GM18511 (cell line): ENCODE measurements around the gene APCDD1.
"Not testable (repeated sequence)": the region's sequence is repeated elsewhere in the genome, so short reads cannot be mapped to it uniquely, and the experiment has no call there.

Experiments used
- ATAC-seq: cut with Tn5 transposase; IDR thresholded peaks from one replicate; pipeline ENCODE4 v1.9.1; 2021; ENCODE audit warnings: mild to moderate bottlenecking, moderate library complexity; ENCODE audit not compliant: unreplicated experiment

APCDD1 gene

DNA sequence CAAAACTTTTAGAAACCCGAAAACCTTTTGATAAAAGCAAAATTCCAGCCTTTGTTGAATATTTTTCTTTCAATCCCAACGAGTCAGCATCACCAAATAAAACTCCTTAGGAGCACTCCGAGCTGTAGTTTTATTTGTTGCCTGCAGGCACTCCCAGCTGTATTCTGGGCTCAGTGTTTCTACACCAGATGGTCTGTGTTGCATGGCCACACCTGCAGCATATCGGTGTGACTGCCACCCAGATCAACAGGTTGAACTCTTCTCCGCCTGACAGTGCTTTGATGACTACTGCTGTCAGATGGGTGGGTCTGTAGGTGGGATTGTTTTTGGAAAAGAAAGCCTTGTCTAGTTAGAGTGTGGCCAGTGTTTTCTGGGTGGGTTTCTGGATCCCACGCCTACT is 32.7 kb downstream of the APCDD1 start:
- no peak for ATAC-seq

DNA sequence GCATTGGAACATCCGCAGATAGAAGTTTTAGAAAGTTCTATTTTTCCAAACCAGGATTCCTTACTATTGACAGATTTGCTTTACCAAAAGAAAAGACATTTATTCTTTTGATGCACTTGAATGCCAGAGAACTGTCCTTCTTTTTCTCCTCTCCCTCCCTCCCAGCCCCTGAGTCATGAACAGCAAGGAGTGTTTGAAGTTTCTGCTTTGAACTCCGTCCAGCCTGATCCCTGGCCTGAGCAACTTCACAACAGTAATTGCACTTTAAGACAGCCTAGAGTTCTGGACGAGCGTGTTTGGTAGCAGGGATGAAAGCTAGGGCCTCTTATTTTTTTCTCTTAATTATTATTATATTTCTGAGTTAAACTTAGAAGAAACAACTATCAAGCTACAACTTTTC is 33.6 kb downstream of the APCDD1 start:
- ATAC-seq: no peak

DNA sequence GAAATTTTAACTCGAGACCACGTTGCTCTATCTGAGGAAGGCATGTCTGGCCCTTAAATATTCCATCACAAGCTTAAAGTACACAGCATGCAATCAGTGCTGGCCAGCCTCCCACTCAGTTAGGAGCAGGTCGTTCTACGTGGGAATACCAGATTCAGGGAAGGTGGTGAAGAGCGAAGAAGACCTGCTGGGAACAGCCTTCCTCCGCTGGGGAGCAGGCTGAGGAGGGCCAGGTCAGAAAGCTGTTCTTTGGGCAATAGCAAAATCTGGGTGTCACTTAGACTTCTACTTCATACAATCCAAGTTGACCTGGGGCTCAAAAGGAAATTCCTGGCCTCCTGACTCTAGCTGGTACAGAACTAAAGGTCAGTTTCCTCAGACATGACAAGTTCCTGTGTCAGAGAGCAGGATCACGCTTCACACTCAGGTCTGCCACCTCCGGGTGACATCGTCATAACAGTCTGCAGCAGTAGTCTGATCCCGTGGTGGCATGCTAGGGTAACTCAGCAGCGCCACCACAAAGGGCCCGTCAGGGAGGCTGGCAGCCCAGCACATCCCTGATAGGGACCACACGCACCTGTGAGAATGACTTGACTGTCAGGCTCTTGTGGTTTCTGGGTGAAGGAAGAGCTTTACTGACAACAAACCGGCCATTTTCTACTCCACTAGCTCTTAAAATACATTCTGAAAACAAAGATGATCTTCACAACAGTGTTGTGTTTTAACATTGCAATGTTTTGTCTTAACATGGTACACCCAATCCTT is 36.1 kb downstream of the APCDD1 start:
- peak; percentile 100 for ATAC-seq

DNA sequence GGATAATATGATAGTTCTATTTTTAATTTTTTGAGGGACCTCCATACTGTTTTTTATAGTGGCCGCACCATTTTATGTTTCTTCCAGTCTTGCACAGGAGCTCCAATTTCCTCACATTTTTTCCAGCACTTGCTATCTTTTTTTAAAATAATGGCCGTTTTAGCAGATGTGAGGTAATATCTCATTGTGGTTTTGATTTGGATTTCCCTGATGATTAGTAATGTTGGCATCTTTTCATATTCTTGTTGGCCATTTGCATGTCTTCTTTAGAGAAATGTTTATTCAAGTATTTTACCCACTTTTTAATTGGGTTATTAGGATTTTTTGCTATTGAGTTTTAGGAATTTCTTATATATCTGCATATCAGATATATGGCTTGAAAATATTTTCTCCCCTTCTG is 41.5 kb downstream of the APCDD1 start:
- ATAC-seq: no peak

DNA sequence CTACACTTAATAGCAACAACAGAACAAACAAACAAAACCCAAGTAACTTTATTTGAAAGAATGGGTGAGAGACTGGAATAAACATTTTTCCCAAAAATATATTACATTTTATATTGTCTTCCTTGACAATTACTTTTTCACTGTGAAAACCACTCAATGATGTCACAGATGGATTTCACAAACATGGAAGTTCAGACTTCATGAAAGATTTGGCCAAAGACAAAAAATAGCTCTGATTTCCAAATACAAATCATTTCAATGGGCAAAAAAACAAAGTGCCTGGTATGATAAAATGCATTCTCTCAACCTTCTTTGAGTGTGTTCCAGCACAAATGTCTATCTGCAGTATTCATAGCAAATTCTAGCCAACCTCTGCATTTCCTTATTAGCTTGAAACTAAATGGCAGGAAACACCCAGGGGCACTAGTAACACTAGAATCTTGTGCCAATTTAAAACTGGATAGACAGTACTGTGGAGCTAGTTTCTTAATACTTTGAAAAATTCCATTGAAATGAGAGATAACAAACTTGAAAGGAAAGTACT is 42.8 kb downstream of the APCDD1 start:
- ATAC-seq: no peak

DNA sequence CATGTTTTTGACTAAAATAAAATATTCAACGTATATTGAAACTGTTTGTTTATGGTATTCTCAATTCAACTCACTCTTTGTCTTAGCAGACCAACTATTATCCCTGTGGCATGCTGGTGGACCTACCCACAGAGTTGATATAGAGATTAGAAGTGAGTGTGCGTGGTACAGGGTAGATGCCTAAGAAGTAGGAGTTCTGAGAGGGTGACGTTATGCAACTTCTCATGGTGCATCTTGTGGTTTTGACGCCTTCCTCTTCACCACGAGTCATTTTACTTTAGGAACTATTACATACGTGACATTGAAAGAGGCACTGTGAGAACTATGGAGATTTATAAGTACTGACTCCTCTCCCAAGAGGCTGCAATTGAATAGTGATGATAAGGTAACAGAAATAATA is 44.8 kb downstream of the APCDD1 start:
- no peak for ATAC-seq

DNA sequence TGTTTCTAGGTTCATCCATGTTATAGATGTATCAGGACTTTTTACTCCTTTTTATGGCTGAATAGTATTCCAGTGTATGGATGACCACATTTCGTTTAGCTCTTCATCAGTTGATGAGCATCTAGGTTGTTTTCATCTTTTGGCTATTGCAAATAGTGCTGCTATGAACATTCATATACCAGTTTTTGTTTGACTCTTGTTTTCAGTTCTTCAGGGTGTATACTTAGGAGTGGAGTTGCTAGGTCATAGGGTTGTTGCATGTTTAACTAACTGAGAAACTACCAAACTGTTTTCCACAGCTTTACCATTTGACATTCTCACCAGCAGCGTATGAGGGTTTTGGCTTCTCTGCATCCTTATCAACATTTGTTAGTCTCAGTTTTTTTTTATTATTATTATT is 45.6 kb downstream of the APCDD1 start:
- no peak for ATAC-seq

DNA sequence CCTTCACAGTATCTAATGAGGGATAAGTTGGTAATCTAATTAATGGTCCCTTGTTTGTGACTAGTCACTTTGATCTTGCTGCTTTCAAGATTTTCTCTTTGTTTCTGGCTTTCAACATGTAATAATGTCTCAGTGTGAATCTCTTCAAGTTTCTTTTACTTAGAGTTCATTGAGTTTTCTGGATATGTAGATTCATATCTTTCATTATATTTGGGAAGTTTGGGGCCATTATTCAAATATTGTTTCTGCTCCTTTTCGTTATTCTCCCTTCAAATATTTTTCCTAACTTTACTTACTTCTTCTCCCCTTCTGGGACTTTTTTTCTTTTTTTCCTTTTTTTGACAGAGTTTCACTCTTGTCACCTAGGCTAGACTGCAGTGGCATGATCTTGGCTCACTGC is 50.3 kb downstream of the APCDD1 start:
- no peak for ATAC-seq

DNA sequence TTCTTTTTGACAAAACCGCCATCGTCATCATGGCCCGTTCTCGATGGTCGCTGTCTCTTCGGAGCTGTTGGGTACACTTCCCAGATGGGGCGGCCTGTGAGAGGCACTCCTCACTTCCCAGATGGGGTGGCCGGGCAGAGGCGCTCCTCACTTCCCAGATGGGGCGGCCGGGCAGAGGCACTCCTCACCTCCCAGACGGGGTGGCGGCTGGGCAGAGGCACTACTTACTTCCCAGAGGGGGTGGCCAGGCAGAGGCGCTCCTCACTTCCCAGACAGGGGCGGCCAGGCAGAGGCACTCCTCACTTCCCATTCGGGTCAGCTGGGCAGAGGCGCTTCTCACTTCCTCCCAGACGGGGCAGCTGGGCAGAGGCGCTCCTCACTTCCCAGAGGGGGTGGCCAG is 51.5 kb downstream of the APCDD1 start:
- ATAC-seq: not testable (repeated sequence)

DNA sequence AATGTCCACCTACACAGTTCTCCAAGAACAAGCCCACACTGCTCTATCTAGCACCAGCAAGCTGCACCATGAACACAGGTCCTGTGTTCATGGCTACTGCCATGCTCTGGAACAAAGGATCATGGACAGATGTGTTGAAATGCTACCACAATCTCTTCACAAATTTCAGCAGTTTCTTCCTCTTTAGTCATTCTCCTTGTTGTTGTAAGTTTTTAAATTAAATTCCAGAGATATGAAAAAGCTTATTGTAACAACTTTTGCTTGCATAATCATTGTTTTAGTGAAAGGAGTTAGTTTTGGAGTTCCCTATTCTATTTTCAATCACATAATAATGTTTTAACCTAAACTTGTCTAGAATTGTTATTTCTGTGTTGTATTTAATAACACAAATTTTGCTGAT is 54.2 kb downstream of the APCDD1 start:
- ATAC-seq: no peak

DNA sequence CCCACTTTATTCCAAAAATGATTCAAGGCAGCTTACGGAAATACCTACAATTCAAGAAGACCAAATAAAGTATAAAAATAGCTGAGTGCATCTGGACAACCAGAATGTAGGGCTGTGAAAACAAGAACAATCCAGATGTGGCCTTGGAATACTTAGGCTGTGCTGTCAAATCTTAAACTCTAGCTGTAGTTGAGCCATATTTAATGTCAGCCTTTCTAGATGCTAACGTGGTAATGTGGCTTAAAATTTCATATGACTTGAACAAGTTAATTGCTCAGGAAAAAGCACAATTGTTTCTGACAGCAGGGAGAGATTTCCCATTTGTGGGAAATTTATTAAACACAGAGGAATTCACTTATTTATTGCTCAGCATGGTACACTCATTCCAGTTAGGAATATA is 56.8 kb downstream of the APCDD1 start:
- no peak for ATAC-seq

DNA sequence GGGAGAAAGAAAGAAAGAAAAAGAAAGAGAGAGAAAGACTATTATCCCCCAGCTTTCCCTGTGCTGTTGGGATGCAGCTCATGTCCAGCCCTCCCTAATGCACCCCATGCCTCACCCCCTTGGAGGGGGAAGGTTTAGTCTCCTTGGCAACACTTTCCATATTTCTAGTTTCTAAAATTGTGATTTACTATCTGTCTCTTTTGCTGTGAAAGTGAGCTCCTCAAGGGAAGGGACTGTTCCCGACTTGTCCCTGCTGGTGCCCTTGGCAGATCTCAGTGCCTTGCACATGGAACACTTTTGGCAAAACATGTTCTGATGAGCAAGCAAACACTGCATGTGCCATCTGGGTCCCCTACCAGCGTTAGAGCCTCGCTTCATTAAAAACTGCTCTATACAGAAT is 59.6 kb downstream of the APCDD1 start:
- ATAC-seq: no peak

DNA sequence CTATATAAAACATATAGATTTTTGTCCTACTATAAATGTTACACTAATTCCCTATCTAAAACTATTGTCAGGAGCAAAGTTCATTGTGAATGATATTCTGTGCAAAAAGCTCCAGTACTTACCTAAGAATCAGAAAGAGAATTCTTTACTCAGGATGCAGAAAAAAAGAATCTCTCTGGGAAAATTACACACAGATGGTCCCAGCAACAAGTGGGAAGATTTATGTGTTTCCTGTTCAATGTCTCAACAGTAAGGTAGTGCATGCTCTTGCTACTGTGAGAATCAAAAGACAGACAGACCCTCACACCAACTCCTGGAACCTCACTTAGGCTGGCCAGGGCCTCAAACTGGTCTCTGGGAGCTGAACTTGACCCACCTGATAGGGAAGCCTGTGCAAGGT is 60.2 kb downstream of the APCDD1 start:
- ATAC-seq: no peak

DNA sequence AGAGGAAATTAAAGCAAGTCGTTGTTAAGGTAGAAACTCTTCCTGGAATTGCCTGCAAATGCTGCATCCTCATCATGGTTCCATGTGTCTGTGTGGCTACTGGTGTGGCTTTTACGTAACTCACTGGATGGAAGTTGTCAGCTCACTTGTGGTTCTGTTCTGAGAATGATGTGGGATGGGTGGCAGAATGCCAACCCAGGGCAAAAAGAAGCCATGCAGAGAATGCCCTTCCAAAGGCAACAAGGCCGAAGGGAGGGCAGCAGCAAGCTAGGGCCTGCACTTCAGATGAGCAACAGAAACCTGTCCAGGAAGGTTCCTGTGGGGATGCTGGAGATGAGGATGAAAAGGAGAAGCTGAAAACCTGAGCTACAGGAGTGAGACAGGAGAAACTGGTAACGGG is 61.0 kb downstream of the APCDD1 start:
- no peak for ATAC-seq

DNA sequence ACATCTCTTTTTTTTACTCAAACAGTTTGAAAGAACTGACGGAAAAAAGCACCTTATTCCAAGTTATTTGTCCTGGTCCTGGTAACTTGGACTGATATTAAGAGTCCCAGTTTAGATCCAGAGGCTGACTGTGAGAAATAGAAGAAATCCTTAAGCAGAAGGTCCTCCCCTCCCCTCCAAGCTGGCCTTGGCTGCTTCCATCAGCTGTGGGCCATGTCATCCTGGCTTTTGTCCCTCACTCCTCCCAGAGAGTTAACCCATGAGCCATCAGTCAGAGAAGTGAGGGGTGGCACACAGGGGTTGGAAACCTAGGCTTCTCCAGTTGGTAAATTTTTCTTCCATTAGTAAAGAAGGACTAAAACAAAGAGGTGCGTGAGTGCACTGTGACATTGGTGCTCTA is 61.6 kb downstream of the APCDD1 start:
- no peak for ATAC-seq

DNA sequence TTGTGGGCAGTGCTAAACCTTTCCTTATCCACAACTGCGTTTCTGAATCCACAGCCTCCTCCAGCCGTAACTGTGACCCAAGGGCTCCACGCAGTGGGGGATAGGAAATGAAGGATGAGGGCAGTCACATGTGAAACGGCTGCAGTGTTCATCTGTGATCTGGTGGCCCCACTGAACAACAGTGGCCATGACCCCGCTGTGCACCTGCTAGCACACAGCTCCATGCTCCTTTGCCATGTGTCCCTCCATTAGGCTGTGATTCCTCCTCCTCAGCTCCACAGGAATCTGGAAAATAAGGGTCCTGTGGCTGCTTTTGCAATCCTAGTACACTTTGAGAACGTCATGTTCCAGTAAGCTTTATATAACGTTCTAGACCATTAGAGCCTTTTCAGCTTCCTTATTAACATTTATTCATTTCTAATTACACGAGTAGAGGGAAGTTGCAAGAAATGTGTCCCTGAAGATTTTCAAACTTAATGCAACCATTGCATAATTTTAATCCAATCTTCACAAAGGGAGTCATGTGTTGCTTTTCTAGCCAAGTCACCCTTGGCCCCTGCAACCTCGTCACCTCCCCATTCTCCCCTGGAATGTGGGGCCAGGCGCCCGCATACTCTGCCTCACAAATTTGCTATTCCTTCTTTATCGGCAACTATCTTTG is 64.3 kb downstream of the APCDD1 start:
- ATAC-seq: no peak

DNA sequence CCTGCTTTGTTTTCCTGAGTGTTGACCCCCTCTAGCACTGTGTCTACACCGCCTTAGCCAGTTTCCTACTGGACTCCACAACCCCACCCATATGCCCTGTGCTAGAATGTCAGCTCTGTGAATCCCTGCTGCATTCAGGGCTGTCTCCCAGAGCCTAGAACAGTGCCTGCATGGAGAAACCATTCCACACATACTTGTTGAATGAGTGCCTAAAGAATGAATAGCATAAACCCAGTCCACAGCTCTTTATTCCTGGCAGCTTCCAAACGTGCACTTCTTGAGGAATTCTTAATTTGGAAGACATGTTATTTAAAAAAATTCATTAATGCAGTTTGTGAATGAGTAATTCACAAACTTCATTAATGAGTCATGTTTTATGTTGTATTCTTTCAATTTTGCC is 64.9 kb downstream of the APCDD1 start:
- ATAC-seq: no peak

DNA sequence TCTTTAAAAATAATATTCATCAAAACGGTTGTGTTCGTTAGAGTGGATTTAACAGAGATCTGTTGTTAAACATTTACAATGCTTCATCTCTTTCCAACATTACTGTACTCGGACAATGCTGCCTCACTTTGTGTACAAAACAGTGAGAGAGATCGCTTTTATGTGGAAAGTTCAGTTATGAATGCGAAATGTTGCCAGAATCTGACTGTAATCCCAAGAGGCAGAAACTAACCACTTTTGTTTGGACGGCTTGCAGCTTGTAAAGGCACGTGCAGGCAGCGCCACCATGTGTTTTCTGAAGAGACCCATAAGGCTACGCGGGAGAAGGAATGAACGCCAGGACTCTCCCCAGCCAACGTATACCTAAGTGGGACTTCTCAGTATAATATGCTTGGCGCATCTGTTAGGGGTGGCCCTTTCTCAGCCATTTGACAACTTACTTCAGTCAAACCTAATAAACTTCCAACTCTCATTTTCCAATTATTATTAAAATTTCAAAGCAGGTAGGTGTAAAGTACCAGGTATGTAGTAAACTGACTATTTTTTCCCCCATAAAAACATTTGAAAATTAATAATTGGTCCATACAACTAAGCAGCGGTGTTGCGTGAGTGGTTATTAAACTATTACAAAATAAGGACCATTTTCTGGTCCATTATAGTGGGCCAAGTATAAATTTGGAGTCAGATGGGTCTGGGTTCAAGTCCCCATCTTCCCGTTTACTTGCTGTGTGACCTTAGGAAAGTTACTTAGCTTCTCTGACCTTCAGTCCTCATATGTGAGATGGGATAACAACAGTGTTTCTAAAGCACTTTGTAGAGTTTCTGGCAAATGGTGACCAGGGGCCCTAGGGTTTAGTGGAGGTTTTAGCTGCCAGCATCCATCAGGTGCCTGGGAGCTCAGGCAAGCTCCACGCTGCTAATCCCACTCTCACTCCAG is 65.8 kb downstream of the APCDD1 start:
- ATAC-seq: peak; percentile 75

DNA sequence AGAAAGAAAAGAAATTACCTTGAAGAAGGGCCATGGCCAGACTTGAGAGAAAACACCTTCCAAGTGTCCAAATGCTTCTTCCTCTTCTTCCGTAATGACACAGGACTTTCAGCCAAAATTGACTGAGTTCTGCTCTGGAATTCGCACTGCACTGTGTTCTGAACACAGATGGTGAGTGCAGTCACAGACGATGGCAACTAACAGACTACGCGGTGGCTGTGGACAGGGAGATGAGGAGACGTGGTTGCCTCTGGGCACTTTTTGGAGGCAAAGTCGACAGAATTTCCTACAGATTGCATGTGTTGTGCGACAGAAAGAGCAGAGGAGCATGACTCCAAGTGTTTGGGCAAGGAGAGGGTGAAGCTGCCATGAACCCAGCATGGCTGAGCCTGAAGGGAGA is 67.1 kb downstream of the APCDD1 start:
- no peak for ATAC-seq

DNA sequence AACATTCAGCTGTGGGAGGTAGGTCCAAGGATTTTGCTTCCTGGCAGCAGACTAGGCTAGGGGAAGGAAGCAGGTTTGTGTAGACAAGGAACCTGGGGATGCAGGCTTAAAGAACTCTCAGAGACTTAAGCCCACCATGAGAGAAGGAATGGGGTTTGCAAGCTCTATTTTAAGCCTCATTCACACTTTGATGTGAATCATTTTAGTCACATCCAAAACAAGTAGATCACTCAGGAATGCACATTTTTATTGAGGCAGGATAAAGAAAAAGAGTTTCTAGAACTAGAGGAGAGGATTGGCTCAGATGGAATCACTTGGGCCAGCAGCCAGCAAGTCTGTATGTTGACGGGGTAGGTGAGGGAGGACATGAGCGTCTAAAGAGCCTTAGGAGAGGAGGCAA is 68.1 kb downstream of the APCDD1 start:
- no peak for ATAC-seq

DNA sequence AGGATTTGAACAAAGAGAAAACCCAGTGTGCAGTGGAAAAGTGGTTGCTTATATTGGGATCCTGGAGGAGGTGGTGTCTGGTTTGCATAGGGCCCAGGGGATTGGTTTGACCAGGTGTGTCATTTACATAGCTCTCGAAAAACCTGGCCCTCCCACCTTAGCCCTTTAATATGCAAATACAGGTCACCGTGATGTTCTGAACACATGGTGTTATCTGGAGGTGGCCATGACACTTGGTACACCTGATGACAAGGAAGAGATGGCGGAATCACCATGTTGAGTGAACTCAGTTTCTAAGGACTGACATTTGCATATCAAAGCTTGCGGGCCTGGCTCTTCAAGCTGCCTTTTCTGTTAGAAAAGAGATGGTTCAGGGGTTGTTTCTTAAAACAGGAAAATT is 69.1 kb downstream of the APCDD1 start:
- ATAC-seq: no peak
